Measurements from ENCODE around the gene NCAM2. TPM values are rescaled to one million over a fixed set of nuclear protein-coding genes. Genes with fewer than 3 reads are reported as not detected.

NCAM2 gene
- polyA plus RNA-seq, 3 donors: not detected

- no peak overlapping the region for H3K4me3 ChIP-seq (replicated peaks in 1 of 3; ENCODE audit: low read depth in 2 of 3, low read length in 3 of 3)
- Mint-ChIP-seq H3K9me3 (peaks cover 0 to 5% (median 0%) of the 10 kb centered on the region in 7 donors), H3K36me3 (no peaks in the 10 kb centered on the region), H3K4me1 (peaks cover 4% of the 10 kb centered on the region), H3K27me3 (ENCODE audit: low read depth in 3 of 3) (peaks cover 0 to 7% (median 0%) of the 10 kb centered on the region in 3 donors), H3K4me3 (no peak overlapping the region), H3K27ac (no peak overlapping the region)
- no peaks in the 10 kb centered on the region for H4K20me1 ChIP-seq (ENCODE audit: insufficient read depth, low read length)
- H3K9ac ChIP-seq (ENCODE audit: insufficient read depth, low read length, poor library complexity, severe bottlenecking): no peak overlapping the region
- H3K27me3 ChIP-seq (ENCODE audit: control insufficient read depth in 2 of 2, insufficient read depth in 2 of 2, low read length in 2 of 2): no peaks in the 10 kb centered on the region
- no peak overlapping the region for H2AFZ ChIP-seq (ENCODE audit: insufficient read depth, low read depth, low read length, poor library complexity, severe bottlenecking)
- H3K4me2 ChIP-seq (replicated peaks; ENCODE audit: extremely low read depth, low read length, poor library complexity, severe bottlenecking): no peak overlapping the region
- no peak overlapping the region for H3K27ac ChIP-seq (ENCODE audit: low read depth in 1 of 2, low read length in 2 of 2)
- intact Hi-C loops (cut with micrococcal nuclease): no loop called here
- DNase-seq: no peak
- H3K36me3 ChIP-seq (replicated peaks in 1 of 2; ENCODE audit: control insufficient read depth in 1 of 2, insufficient read depth in 2 of 2, low read length in 2 of 2): no peaks in the 10 kb centered on the region
- H3K4me1 ChIP-seq (ENCODE audit: control insufficient read depth in 1 of 2, insufficient read depth in 2 of 2, low read length in 2 of 2): no peaks in the 10 kb centered on the region
- 100% methylated on average over 2 of the region's 4 CpGs for WGBS (ENCODE audit: insufficient coverage)
- no peaks in the 10 kb centered on the region for H3K79me2 ChIP-seq (ENCODE audit: insufficient read depth, low read length)
- TF ChIP-seq CTCF (IDR thresholded peaks at IDR 0.05): no peak
- no peaks in the 10 kb centered on the region for H3K9me3 ChIP-seq (replicated peaks in 1 of 2; ENCODE audit: control insufficient read depth in 1 of 2, insufficient read depth in 1 of 2, low read length in 2 of 2)
Measured at GRCh38 chr21:21114461-21114860, 116.3 kb downstream of the NCAM2 start.

- no peaks in the 10 kb centered on the region for H3K36me3 Mint-ChIP-seq
- H3K4me1 Mint-ChIP-seq: peaks cover 4% of the 10 kb centered on the region
Measured at GRCh38 chr21:21119091-21119490, 120.9 kb downstream of the NCAM2 start.

More at GRCh38 chr21:21119091-21119490, 120.9 kb downstream of the NCAM2 start:
- no peaks in the 10 kb centered on the region for H3K27me3 ChIP-seq (ENCODE audit: control insufficient read depth in 2 of 2, insufficient read depth in 2 of 2, low read length in 2 of 2)
- no peak overlapping the region for H3K27ac ChIP-seq (ENCODE audit: low read depth in 1 of 2, low read length in 2 of 2)
- no peak overlapping the region for H3K4me2 ChIP-seq (replicated peaks; ENCODE audit: extremely low read depth, low read length, poor library complexity, severe bottlenecking)
- no peak overlapping the region for H3K4me3 Mint-ChIP-seq
- TF ChIP-seq CTCF (IDR thresholded peaks at IDR 0.05): no peak
- DNase-seq: no peak
- H2AFZ ChIP-seq (ENCODE audit: insufficient read depth, low read depth, low read length, poor library complexity, severe bottlenecking): no peak overlapping the region
- no peaks in the 10 kb centered on the region for H3K4me1 ChIP-seq (ENCODE audit: control insufficient read depth in 1 of 2, insufficient read depth in 2 of 2, low read length in 2 of 2)
- H4K20me1 ChIP-seq (ENCODE audit: insufficient read depth, low read length): no peaks in the 10 kb centered on the region
- no peaks in the 10 kb centered on the region for H3K9me3 ChIP-seq (replicated peaks in 1 of 2; ENCODE audit: control insufficient read depth in 1 of 2, insufficient read depth in 1 of 2, low read length in 2 of 2)
- H3K9ac ChIP-seq (ENCODE audit: insufficient read depth, low read length, poor library complexity, severe bottlenecking): no peak overlapping the region
- intact Hi-C loops (cut with micrococcal nuclease): no loop called here
- H3K27me3 Mint-ChIP-seq (ENCODE audit: low read depth in 3 of 3): no peaks in the 10 kb centered on the region
- H3K27ac Mint-ChIP-seq: no peak overlapping the region
- no peak overlapping the region for H3K4me3 ChIP-seq (replicated peaks in 1 of 3; ENCODE audit: low read depth in 2 of 3, low read length in 3 of 3)
- no peaks in the 10 kb centered on the region for H3K79me2 ChIP-seq (ENCODE audit: insufficient read depth, low read length)
- no peaks in the 10 kb centered on the region for H3K36me3 ChIP-seq (replicated peaks in 1 of 2; ENCODE audit: control insufficient read depth in 1 of 2, insufficient read depth in 2 of 2, low read length in 2 of 2)
- WGBS (ENCODE audit: insufficient coverage): no CpG with 5 or more reads among the region's 2 CpGs
- peaks cover 0 to 6% (median 3%) of the 10 kb centered on the region in 7 donors for H3K9me3 Mint-ChIP-seq

All from CD14-positive monocyte (primary cell).